SK-N-SH treated with all-trans-retinoic acid at 6 μM for 48 hours (cell line): ENCODE measurements around the gene PDE9A.

Experiments
- ATAC-seq: fragments of 200-7000 bp; cut with Tn5 transposase; 3 replicates; pipeline ENCODE4 v1.9.1; 2020; ENCODE audit warnings: mild to moderate bottlenecking, moderate library complexity
- ARNTL ChIP-seq: fragments of 450-650 bp; formaldehyde crosslinking; IDR thresholded peaks from 2 replicates; pipeline ENCODE4 v1.5.0; 2020; ENCODE audit warnings: low read depth, mild to moderate bottlenecking, moderate library complexity, borderline replicate concordance
- CREB5 ChIP-seq: fragments of 250-450 bp; sonication (Bioruptor Pico); IDR thresholded peaks from 2 replicates; pipeline ENCODE4 v1.5.1; 2020; ENCODE audit warnings: low read depth, mild to moderate bottlenecking, moderate library complexity
- CSDC2 ChIP-seq: fragments of 250-450 bp; sonication (Bioruptor Pico); IDR thresholded peaks from 2 replicates; pipeline ENCODE4 v1.5.0; 2020; ENCODE audit warnings: mild to moderate bottlenecking, moderate library complexity
- ISL1 ChIP-seq: fragments of 250-450 bp; sonication (Bioruptor Pico); IDR thresholded peaks from 2 replicates; pipeline ENCODE4 v2.1.2; 2022; ENCODE audit warnings: mild to moderate bottlenecking, moderate library complexity
- OSR1 ChIP-seq: fragments of 250-450 bp; sonication (Bioruptor Pico); IDR thresholded peaks from 2 replicates; pipeline ENCODE4 v1.8.0; 2022; ENCODE audit warnings: moderate library complexity, mild to moderate bottlenecking, inconsistent platforms
- PPARA ChIP-seq: fragments of 250-450 bp; sonication (Bioruptor Pico); IDR thresholded peaks from 2 replicates; pipeline ENCODE4 v1.5.0; 2020; ENCODE audit warnings: mild to moderate bottlenecking, borderline replicate concordance
- SNAI2 ChIP-seq: fragments of 250-450 bp; sonication (Bioruptor Pico); IDR thresholded peaks from 2 replicates; pipeline ENCODE4 v1.5.0; 2020; ENCODE audit warnings: mild to moderate bottlenecking, moderate library complexity
- TCF4 ChIP-seq: fragments of 250-450 bp; sonication (Bioruptor Pico); IDR thresholded peaks from 2 replicates; pipeline ENCODE4 v1.8.0; 2021; ENCODE audit warnings: mild to moderate bottlenecking, moderate library complexity, borderline replicate concordance
- TOX ChIP-seq: fragments of 250-450 bp; sonication (Bioruptor Pico); IDR thresholded peaks from 2 replicates; pipeline ENCODE4 v1.8.0; 2021; ENCODE audit warnings: mild to moderate bottlenecking, moderate library complexity, borderline replicate concordance
- ZC3H10 ChIP-seq: fragments of 250-450 bp; sonication (Bioruptor Pico); IDR thresholded peaks from 2 replicates; pipeline ENCODE4 v1.5.1; 2021; ENCODE audit warnings: mild to moderate bottlenecking, moderate library complexity
- ZFP3 ChIP-seq: fragments of 250-450 bp; sonication (Bioruptor Pico); IDR thresholded peaks from 2 replicates; pipeline ENCODE4 v1.5.0; 2020; ENCODE audit warnings: mild to moderate bottlenecking, moderate library complexity
- ZFP30 ChIP-seq: fragments of 450-650 bp; formaldehyde crosslinking; IDR thresholded peaks from 2 replicates; pipeline ENCODE4 v1.5.0; 2022; ENCODE audit warnings: mild to moderate bottlenecking, moderate library complexity
- ZNF565 ChIP-seq: fragments of 450-650 bp; formaldehyde crosslinking; conservative IDR thresholded peaks from 2 replicates; pipeline ENCODE4 v1.5.0; 2020; ENCODE audit warnings: low read depth, mild to moderate bottlenecking, moderate library complexity
- ZNF70 ChIP-seq: fragments of 450-650 bp; formaldehyde crosslinking; IDR thresholded peaks from 2 replicates; pipeline ENCODE4 v1.5.0; 2020; ENCODE audit warnings: mild to moderate bottlenecking, moderate library complexity
- ZNF8 ChIP-seq: fragments of 450-650 bp; formaldehyde crosslinking; IDR thresholded peaks from 2 replicates; pipeline ENCODE4 v1.5.0; 2020; ENCODE audit warnings: mild to moderate bottlenecking, moderate library complexity
- TF ChIP-seq, protein P1 (sequence below): fragments of 250-450 bp; sonication (Bioruptor Pico); IDR thresholded peaks from 2 replicates; pipeline ENCODE4 v1.5.0; 2020; ENCODE audit warnings: mild to moderate bottlenecking, moderate library complexity
- TF ChIP-seq, protein P2 (sequence below): fragments of 250-450 bp; sonication (Bioruptor Pico); IDR thresholded peaks from 2 replicates; pipeline ENCODE4 v1.8.0; 2021; ENCODE audit warnings: low read depth, mild to moderate bottlenecking, moderate library complexity, borderline replicate concordance
- TF ChIP-seq, protein P3 (sequence below): fragments of 250-450 bp; sonication (Bioruptor Pico); IDR thresholded peaks from 2 replicates; pipeline ENCODE4 v1.8.0; 2020; ENCODE audit warnings: mild to moderate bottlenecking, moderate library complexity, borderline replicate concordance

Gene PDE9A

DNA sequence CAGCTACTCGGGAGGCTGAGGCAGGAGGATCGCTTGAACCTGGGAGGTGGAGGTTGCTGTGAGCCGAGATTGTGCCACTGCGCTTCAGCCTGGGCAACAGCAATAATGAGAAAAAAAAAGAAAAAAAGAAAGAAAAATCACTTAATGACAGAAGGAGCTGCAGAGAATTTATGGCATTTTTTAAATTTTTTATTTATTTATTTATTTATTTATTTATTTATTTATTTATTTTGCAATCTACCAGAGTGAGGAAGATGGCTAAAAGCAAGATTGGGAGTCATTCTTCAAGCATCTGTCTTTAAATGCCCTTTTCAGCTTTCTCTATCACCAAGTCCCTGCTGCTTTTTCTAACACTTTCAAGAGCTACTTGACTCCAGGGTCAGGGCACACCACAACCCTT lies 134.2 kb downstream of the PDE9A start (continued):
- TF ChIP-seq ZNF565 (CRISPR knock-in tag) (no peak), ZNF8 (CRISPR knock-in tag) (no peak), ISL1 (no peak), PPARA (CRISPR knock-in tag) (no peak), ARNTL (CRISPR knock-in tag) (no peak), CSDC2 (no peak)
- TF ChIP-seq, protein P1, sequence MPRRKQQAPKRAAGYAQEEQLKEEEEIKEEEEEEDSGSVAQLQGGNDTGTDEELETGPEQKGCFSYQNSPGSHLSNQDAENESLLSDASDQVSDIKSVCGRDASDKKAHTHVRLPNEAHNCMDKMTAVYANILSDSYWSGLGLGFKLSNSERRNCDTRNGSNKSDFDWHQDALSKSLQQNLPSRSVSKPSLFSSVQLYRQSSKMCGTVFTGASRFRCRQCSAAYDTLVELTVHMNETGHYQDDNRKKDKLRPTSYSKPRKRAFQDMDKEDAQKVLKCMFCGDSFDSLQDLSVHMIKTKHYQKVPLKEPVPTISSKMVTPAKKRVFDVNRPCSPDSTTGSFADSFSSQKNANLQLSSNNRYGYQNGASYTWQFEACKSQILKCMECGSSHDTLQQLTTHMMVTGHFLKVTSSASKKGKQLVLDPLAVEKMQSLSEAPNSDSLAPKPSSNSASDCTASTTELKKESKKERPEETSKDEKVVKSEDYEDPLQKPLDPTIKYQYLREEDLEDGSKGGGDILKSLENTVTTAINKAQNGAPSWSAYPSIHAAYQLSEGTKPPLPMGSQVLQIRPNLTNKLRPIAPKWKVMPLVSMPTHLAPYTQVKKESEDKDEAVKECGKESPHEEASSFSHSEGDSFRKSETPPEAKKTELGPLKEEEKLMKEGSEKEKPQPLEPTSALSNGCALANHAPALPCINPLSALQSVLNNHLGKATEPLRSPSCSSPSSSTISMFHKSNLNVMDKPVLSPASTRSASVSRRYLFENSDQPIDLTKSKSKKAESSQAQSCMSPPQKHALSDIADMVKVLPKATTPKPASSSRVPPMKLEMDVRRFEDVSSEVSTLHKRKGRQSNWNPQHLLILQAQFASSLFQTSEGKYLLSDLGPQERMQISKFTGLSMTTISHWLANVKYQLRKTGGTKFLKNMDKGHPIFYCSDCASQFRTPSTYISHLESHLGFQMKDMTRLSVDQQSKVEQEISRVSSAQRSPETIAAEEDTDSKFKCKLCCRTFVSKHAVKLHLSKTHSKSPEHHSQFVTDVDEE (CRISPR knock-in tag) = no peak
- TF ChIP-seq, all 23 proteins: peak for 0

GRCh38 chr21:42790520-42791065 lies 137.2 kb downstream of the PDE9A start:
- ATAC-seq = no peak
- TF ChIP-seq PPARA (CRISPR knock-in tag) = no peak
- TF ChIP-seq ZFP3 (CRISPR knock-in tag) = no peak
- TF ChIP-seq ZFP30 (CRISPR knock-in tag) = no peak
- no peak for TF ChIP-seq ISL1
- no peak for TF ChIP-seq ZC3H10 (CRISPR knock-in tag)
- no peak for TF ChIP-seq TOX (CRISPR knock-in tag)

GRCh38 chr21:42793774-42794173 lies 140.4 kb downstream of the PDE9A start:
- no peak for ATAC-seq
- TF ChIP-seq, protein P2, sequence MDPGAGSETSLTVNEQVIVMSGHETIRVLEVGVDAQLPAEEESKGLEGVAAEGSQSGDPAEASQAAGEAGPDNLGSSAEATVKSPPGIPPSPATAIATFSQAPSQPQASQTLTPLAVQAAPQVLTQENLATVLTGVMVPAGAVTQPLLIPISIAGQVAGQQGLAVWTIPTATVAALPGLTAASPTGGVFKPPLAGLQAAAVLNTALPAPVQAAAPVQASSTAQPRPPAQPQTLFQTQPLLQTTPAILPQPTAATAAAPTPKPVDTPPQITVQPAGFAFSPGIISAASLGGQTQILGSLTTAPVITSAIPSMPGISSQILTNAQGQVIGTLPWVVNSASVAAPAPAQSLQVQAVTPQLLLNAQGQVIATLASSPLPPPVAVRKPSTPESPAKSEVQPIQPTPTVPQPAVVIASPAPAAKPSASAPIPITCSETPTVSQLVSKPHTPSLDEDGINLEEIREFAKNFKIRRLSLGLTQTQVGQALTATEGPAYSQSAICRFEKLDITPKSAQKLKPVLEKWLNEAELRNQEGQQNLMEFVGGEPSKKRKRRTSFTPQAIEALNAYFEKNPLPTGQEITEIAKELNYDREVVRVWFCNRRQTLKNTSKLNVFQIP (CRISPR knock-in tag) = no peak
- TF ChIP-seq ZC3H10 (CRISPR knock-in tag) (no peak), TCF4 (CRISPR knock-in tag) (no peak), ZNF565 (CRISPR knock-in tag) (no peak), ZNF70 (CRISPR knock-in tag) (no peak), SNAI2 (no peak)
- TF ChIP-seq, protein P1 (CRISPR knock-in tag) = no peak

DNA sequence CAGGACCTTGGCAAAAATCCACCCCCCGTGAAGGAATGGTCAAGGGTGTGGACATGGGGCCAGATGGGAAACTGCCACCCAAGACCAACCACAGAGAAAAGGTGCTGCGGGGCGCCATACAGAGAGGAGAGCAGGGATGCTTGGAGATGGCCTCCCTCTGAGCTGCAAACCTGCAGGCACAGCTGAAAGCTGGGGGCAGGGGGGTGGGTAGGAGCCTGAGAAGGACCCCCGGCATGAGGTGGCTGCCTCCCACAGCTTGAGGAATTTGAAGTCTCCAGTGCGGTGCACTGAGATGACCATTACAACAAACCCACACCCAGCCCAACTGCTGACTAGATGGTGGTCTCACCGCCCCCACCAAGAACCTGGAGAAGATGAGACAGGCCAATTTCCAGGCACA lies 141.1 kb downstream of the PDE9A start:
- ATAC-seq = no peak
- TF ChIP-seq TOX (CRISPR knock-in tag) (no peak), OSR1 (CRISPR knock-in tag) (no peak), ZFP30 (CRISPR knock-in tag) (no peak), ARNTL (CRISPR knock-in tag) (no peak), ZNF565 (CRISPR knock-in tag) (no peak), SNAI2 (no peak), ZNF8 (CRISPR knock-in tag) (no peak), CREB5 (CRISPR knock-in tag) (no peak), TCF4 (CRISPR knock-in tag) (no peak), ISL1 (no peak)
- TF ChIP-seq, protein P1 (CRISPR knock-in tag) = no peak
- TF ChIP-seq, protein P3, sequence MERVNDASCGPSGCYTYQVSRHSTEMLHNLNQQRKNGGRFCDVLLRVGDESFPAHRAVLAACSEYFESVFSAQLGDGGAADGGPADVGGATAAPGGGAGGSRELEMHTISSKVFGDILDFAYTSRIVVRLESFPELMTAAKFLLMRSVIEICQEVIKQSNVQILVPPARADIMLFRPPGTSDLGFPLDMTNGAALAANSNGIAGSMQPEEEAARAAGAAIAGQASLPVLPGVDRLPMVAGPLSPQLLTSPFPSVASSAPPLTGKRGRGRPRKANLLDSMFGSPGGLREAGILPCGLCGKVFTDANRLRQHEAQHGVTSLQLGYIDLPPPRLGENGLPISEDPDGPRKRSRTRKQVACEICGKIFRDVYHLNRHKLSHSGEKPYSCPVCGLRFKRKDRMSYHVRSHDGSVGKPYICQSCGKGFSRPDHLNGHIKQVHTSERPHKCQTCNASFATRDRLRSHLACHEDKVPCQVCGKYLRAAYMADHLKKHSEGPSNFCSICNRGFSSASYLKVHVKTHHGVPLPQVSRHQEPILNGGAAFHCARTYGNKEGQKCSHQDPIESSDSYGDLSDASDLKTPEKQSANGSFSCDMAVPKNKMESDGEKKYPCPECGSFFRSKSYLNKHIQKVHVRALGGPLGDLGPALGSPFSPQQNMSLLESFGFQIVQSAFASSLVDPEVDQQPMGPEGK (CRISPR knock-in tag) = no peak
- TF ChIP-seq, protein P2 (CRISPR knock-in tag) = no peak
